K562 (cell line): ENCODE results near the gene YJEFN3. TPM values are rescaled to one million over a fixed set of nuclear protein-coding genes. Genes with fewer than 3 reads are reported as not detected.

Experiments
- ATAC-seq: fragments of 200-7000 bp; cut with Tn5 transposase; 3 replicates; pipeline ENCODE4 v1.9.1; 2020; ENCODE audit warnings: moderate library complexity
- BruUV-seq: library from RNA; stranded (reverse); fragments of 400-500 nt; replicated peaks from 2 replicates; lab custom pipeline; 2021; lab: Mats Ljungman, UMichigan
- CTCF ChIA-PET: fragments of 300-600 bp; formaldehyde crosslinking; extraction: SDS; loops from one replicate; lab custom pipeline; 2021; ENCODE audit warnings: low intra/inter-chr PET ratio; lab: Yijun Ruan, JAX
- POLR2A ChIA-PET: fragments of 300-600, 350-650 bp; sonication (Branson Sonifier 250); formaldehyde crosslinking; extraction: SDS; loops from one replicate; lab custom pipeline; 2021; ENCODE audit warnings: antibody characterized with exemption, inconsistent platforms; lab: Yijun Ruan, JAX
- DNase-seq, 4 experiments: peaks; one replicate each; pipeline versions ENCODE4 v3.0.0 to v3.0.0-alpha.2; 2011 to 2018; ENCODE audit warnings: low spot score in 3 of 4, mixed read lengths in 3 of 4; ENCODE audit errors: extremely low read depth in 1 of 4
- FAIRE-seq: peaks from 2 replicates; lab custom pipeline; 2011; peaks lifted over from hg19 to GRCh38; lab: Jason Lieb, UNC
- H2AFZ ChIP-seq: 2 replicates; pipeline ENCODE4 v1.6.0; 2011; ENCODE audit warnings: low read depth, low read length, control low read depth, inconsistent platforms
- H3K27ac ChIP-seq: fragments of 200-600 bp; 3 replicates; pipeline ENCODE4 v1.8.0; 2011; ENCODE audit warnings: low read depth, mild to moderate bottlenecking, control low read depth, inconsistent platforms, low read length, moderate library complexity, mixed read lengths; ENCODE audit errors: extremely low read depth
- H3K27me3 ChIP-seq, 2 experiments: fragments of 300-600 bp in 1 of 2; 2 replicates in 1 of 2; 3 replicates in 1 of 2; pipeline versions ENCODE4 v1.6.0 to v1.8.0; 2011; ENCODE audit warnings: inconsistent platforms in 2 of 2, low read length in 2 of 2, mild to moderate bottlenecking in 1 of 2, mixed read lengths in 1 of 2, moderate library complexity in 1 of 2; ENCODE audit not compliant: control insufficient read depth in 2 of 2, insufficient read depth in 2 of 2
- H3K36me3 ChIP-seq: fragments of 300-600 bp; 3 replicates; pipeline ENCODE4 v1.8.0; 2011; ENCODE audit warnings: mild to moderate bottlenecking, low read length, inconsistent platforms; ENCODE audit not compliant: control insufficient read depth, insufficient read depth
- H3K4me1 ChIP-seq, 2 experiments: fragments of 200-600 bp in 1 of 2; replicated peaks in 1 of 2; 2 replicates in 1 of 2; 3 replicates in 1 of 2; pipeline versions ENCODE4 v1.5.1 to v1.8.0; 2011; ENCODE audit warnings: inconsistent platforms in 2 of 2, low read length in 2 of 2, mild to moderate bottlenecking in 1 of 2, mixed read lengths in 1 of 2, moderate library complexity in 1 of 2; ENCODE audit not compliant: control insufficient read depth in 2 of 2, insufficient read depth in 2 of 2
- H3K4me2 ChIP-seq: 2 replicates; pipeline ENCODE4 v1.6.1; 2011; ENCODE audit warnings: low read length, control low read depth, inconsistent platforms, mixed read lengths; ENCODE audit not compliant: insufficient read depth
- H3K4me3 ChIP-seq: fragments of 200-600 bp; sonication (generic), shearing (Covaris generic); 2 replicates; pipeline ENCODE4 v1.5.1; 2016; ENCODE audit warnings: control low read depth, inconsistent platforms
- H3K79me2 ChIP-seq: fragments of 200-600 bp; 3 replicates; pipeline ENCODE4 v1.8.0; 2011; ENCODE audit warnings: low read length, inconsistent platforms; ENCODE audit not compliant: control insufficient read depth, insufficient read depth
- H3K9ac ChIP-seq, 2 experiments: 2 replicates each; pipeline versions ENCODE4 v1.6.0 to v1.6.1; 2011; ENCODE audit warnings: low read depth in 2 of 2, low read length in 2 of 2, control low read depth in 1 of 2, inconsistent platforms in 1 of 2, mild to moderate bottlenecking in 1 of 2, mixed read lengths in 1 of 2; ENCODE audit not compliant: insufficient read depth in 1 of 2
- H3K9me1 ChIP-seq: one replicate; pipeline ENCODE4 v1.6.0; 2011; ENCODE audit warnings: inconsistent platforms, mild to moderate bottlenecking, low read length, moderate library complexity; ENCODE audit not compliant: control insufficient read depth, insufficient read depth
- H3K9me3 ChIP-seq: replicated peaks from 2 replicates; pipeline ENCODE4 v1.5.1; 2011; ENCODE audit warnings: low read depth, low read length, inconsistent platforms; ENCODE audit not compliant: control insufficient read depth, insufficient read depth
- H4K20me1 ChIP-seq: replicated peaks from 2 replicates; pipeline ENCODE4 v1.6.1; 2011; ENCODE audit warnings: low read length, inconsistent platforms, mixed read lengths; ENCODE audit not compliant: control insufficient read depth, insufficient read depth
- ADNP ChIP-seq: fragments of 200-800 bp; sonication (Bioruptor generic); IDR thresholded peaks from 2 replicates; pipeline ENCODE4 v1.6.1; 2016; ENCODE audit warnings: missing genetic modification characterization, missing compliant biosample characterization
- ARID1B ChIP-seq: fragments of 450-650 bp; IDR thresholded peaks from 2 replicates; pipeline ENCODE4 v1.6.1; 2016; ENCODE audit warnings: antibody characterized with exemption, mild to moderate bottlenecking, inconsistent platforms
- BCOR ChIP-seq: fragments of 450-650 bp; IDR thresholded peaks from 2 replicates; pipeline ENCODE4 v1.6.1; 2016
- BRD9 ChIP-seq: fragments of 450-650 bp; IDR thresholded peaks from 2 replicates; pipeline ENCODE4 v1.6.1; 2018; ENCODE audit warnings: low read depth; ENCODE audit not compliant: partially characterized antibody
- FOXM1 ChIP-seq, 2 experiments: fragments of 450-650 bp in 1 of 2; sonication (generic) in 1 of 2; formaldehyde crosslinking in 1 of 2; IDR thresholded peaks; 2 replicates each; pipeline versions ENCODE4 v1.6.1 to v1.9.0; 2017 to 2022; ENCODE audit warnings: low read depth in 2 of 2, mild to moderate bottlenecking in 2 of 2, missing genetic modification reagents in 1 of 2, moderate library complexity in 1 of 2
- HDAC2 ChIP-seq: fragments of 450-650 bp; IDR thresholded peaks from 2 replicates; pipeline ENCODE4 v1.6.1; 2016; ENCODE audit warnings: mild to moderate bottlenecking
- HDAC8 ChIP-seq: fragments of 450-650 bp; IDR thresholded peaks from 2 replicates; pipeline ENCODE4 v1.6.1; 2016; ENCODE audit warnings: mild to moderate bottlenecking, missing genetic modification characterization, moderate library complexity, missing compliant biosample characterization
- KDM1A ChIP-seq, 2 experiments: fragments of 450-650 bp; IDR thresholded peaks; 2 replicates each; pipeline ENCODE4 v1.6.1; 2016; ENCODE audit warnings: mild to moderate bottlenecking in 2 of 2
- PCBP1 ChIP-seq: fragments of 200-400 bp; formaldehyde crosslinking; IDR thresholded peaks from 2 replicates; pipeline ENCODE4 v1.6.1; 2018; ENCODE audit warnings: mild to moderate bottlenecking, low read depth, low read length; ENCODE audit not compliant: poor library complexity, severe bottlenecking
- ZNF316 ChIP-seq: fragments of 450-650 bp; IDR thresholded peaks from 2 replicates; pipeline ENCODE4 v1.6.1; 2016
- ZNF384 ChIP-seq: IDR thresholded peaks from 2 replicates; pipeline ENCODE4 v1.6.1; 2012; ENCODE audit warnings: low read depth, low read length, improper control_type of control experiment
- WGBS: fragments of 100-300 bp; shearing (Covaris generic); methylation state at CpG from one replicate; pipeline ENCODE4 v1.1.6; 2016; ENCODE audit warnings: low coverage, mixed read lengths; ENCODE audit not compliant: insufficient coverage; ENCODE audit errors: missing lambda C conversion rate; 5-methylcytosine and 5-hydroxymethylcytosine counted together
- in situ Hi-C: fragments of 300-500 bp; cut with MboI; formaldehyde crosslinking; loops from 4 replicates; pipeline ENCODE4 v1.15.0; 2018; ENCODE audit warnings: inconsistent platforms, mixed read lengths
- intact Hi-C: fragments of 100-400 bp; cut with micrococcal nuclease; formaldehyde crosslinking; loops from 2 replicates; pipeline ENCODE4 v1.14.2; 2022
- polyA plus RNA-seq, 8 experiments: library from polyadenylated mRNA; depleted of rRNA in 4 of 8; stranded (reverse) in 5 of 8; unstranded in 3 of 8; fragments of >200 nt; fragmentation: Nextera tagmentation in 2 of 8; fragmentation: Illumina TruSeq in 1 of 8; extraction: Ambion mirVana in 2 of 8; extraction: Trizol in 1 of 8; gene quantifications; 2 replicates each; pipeline versions ENCODE4 v1.2.1 to v1.2.3, GENCODE V29; 2011 to 2014; ENCODE audit warnings: inconsistent platforms in 1 of 8, missing spikeins in 1 of 8
- total RNA-seq, 7 experiments: library from RNA; depleted of rRNA in 6 of 7; stranded (reverse); fragments of >200 nt in 6 of 7; fragmentation: Illumina TruSeq in 2 of 7; extraction: Trizol in 2 of 7; gene quantifications; 2 replicates each; pipeline versions ENCODE4 v1.2.1 to v1.2.3, GENCODE V29; 2011 to 2021; ENCODE audit warnings: low replicate concordance in 1 of 7
- TF ChIP-seq, protein P1 (sequence below): fragments of 250-450 bp; sonication (Bioruptor Pico); IDR thresholded peaks from 2 replicates; pipeline ENCODE4 v1.8.0; 2022; ENCODE audit warnings: moderate library complexity, mild to moderate bottlenecking, inconsistent platforms

The YJEFN3 gene
- total and polyA plus RNA-seq, 9 of the 15 experiments (the other 6 are each of a cell fraction or from before 2014, with no cell fraction given): 0.04 to 5.8 (median 1.3) TPM; not detected in 1

- H3K27ac ChIP-seq: no peak overlapping the region
- intact Hi-C loops: loop anchor here (5.0 kb wide), 1 partner anchor 91 kb away; the partner anchor contains the start of gene GMIP
- FAIRE-seq (no peak), ATAC-seq (no peak), DNase-seq (no peak)
- no peak for TF ChIP-seq ARID1B
- TF ChIP-seq KDM1A (IDR thresholded peaks at IDR 0.05): peak; percentile 38 to 55; a peak in 1 of 4 replicates
- TF ChIP-seq, protein P1, sequence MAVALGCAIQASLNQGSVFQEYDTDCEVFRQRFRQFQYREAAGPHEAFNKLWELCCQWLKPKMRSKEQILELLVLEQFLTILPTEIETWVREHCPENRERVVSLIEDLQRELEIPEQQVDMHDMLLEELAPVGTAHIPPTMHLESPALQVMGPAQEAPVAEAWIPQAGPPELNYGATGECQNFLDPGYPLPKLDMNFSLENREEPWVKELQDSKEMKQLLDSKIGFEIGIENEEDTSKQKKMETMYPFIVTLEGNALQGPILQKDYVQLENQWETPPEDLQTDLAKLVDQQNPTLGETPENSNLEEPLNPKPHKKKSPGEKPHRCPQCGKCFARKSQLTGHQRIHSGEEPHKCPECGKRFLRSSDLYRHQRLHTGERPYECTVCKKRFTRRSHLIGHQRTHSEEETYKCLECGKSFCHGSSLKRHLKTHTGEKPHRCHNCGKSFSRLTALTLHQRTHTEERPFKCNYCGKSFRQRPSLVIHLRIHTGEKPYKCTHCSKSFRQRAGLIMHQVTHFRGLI (CRISPR knock-in tag): no peak
- TF ChIP-seq BRD9: no peak
- TF ChIP-seq BCOR: peak; percentile 77
- peak; percentile 51; the same call in 1 of the 2 replicates for TF ChIP-seq ZNF316
- TF ChIP-seq HDAC8 (tag): no peak
- TF ChIP-seq FOXM1 (IDR thresholded peaks at IDR 0.05; ENCODE audit: low read depth): no peak
- TF ChIP-seq FOXM1 (CRISPR knock-in tag; IDR thresholded peaks at IDR 0.05; ENCODE audit: low read depth): no peak
- no peak for TF ChIP-seq PCBP1
- TF ChIP-seq HDAC2: 0 out of 2 replicates have a peak, but pooled peaks have one; percentile 38
- TF ChIP-seq ZNF384: no peak
- TF ChIP-seq ADNP (tag): peak; percentile 61; the same call in 1 of the 2 replicates
- H3K4me3 ChIP-seq: no peak overlapping the region
- H3K9ac ChIP-seq: peak overlapping the region in 1 of 2 experiments; percentile 71; a peak in 1 of 4 replicates
- H2AFZ ChIP-seq: no peak overlapping the region
- H3K4me1 ChIP-seq: peaks cover 0 to 37% of the 10 kb centered on the region in 2 experiments; a peak in 2 of 5 replicates
- peaks cover 3 to 41% of the 10 kb centered on the region in 2 experiments for H3K27me3 ChIP-seq
- 20% methylated on average over 8 of the region's 10 CpGs for WGBS
- in situ Hi-C loops: loop anchor here (10.0 kb wide), 1 partner anchor 404 kb away; no protein-coding TSS in a partner anchor
- CTCF ChIA-PET: no interaction called here
- H4K20me1 ChIP-seq: 0 out of 2 replicates have a peak, but pooled peaks cover 5% of the 10 kb centered on the region
- H3K79me2 ChIP-seq: no peaks in the 10 kb centered on the region
- no peak overlapping the region for H3K4me2 ChIP-seq
- no peaks in the 10 kb centered on the region for H3K36me3 ChIP-seq
- no peaks in the 10 kb centered on the region for H3K9me3 ChIP-seq
- POLR2A ChIA-PET: interaction anchor here (0.7 to 1.9 kb wide), 4 partner anchors 20 to 68 kb away, joined by 3 to 7 read pairs (median 4); partner anchors contain the start of gene NDUFA13
- no TSS peak for BruUV-seq
- H3K9me1 ChIP-seq: no peaks in the 10 kb centered on the region
Measured at GRCh38 chr19:19550972-19551852, 22.5 kb downstream of the YJEFN3 start.
